A673 (cell line): ENCODE measurements around the gene BMP2K.

ENCODE experiments used
- EZH2 ChIP-seq: fragments of 200-600 bp; sonication (generic); IDR thresholded peaks from 2 replicates; pipeline ENCODE4 v1.6.1; 2017; ENCODE audit warnings: borderline replicate concordance, low read depth, mild to moderate bottlenecking, mixed read lengths, antibody characterized with exemption, low read length; ENCODE audit not compliant: poor library complexity, severe bottlenecking
- TF ChIP-seq, protein P1 (sequence below): fragments of 300-800, 200-600 bp; sonication (generic); conservative IDR thresholded peaks from 2 replicates; pipeline ENCODE4 v1.5.1; 2017; ENCODE audit warnings: low read depth, mild to moderate bottlenecking, antibody characterized with exemption, low read length, moderate library complexity, mixed read lengths

DNA sequence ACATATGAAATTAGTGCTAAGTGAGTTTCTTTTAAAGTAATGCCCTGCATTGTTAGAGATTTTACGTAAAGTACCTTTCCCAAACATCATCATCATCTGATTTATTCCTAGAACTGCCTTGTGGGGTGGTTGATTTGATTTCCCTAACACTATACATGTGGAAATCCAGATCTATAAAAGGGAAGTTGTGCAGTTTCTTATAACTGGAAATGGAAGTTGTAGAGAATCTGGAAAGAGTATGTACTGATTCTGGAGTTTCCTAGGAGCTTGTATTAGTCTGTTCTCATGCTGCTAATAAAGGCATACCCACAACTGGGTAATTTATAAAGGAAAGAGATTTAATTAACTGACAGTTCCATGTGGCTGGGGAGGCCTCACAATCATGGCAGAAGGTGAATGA lies 47.9 kb downstream of the BMP2K start:
- TF ChIP-seq, protein P1, sequence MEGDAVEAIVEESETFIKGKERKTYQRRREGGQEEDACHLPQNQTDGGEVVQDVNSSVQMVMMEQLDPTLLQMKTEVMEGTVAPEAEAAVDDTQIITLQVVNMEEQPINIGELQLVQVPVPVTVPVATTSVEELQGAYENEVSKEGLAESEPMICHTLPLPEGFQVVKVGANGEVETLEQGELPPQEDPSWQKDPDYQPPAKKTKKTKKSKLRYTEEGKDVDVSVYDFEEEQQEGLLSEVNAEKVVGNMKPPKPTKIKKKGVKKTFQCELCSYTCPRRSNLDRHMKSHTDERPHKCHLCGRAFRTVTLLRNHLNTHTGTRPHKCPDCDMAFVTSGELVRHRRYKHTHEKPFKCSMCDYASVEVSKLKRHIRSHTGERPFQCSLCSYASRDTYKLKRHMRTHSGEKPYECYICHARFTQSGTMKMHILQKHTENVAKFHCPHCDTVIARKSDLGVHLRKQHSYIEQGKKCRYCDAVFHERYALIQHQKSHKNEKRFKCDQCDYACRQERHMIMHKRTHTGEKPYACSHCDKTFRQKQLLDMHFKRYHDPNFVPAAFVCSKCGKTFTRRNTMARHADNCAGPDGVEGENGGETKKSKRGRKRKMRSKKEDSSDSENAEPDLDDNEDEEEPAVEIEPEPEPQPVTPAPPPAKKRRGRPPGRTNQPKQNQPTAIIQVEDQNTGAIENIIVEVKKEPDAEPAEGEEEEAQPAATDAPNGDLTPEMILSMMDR: no peak
- no peak for TF ChIP-seq EZH2
